Endothelial cell of umbilical vein (primary cell): Measurements from ENCODE around the gene RBM25. TPM values are rescaled to one million over a fixed set of nuclear protein-coding genes. Genes with fewer than 3 reads are reported as not detected.

Source experiments
- BruUV-seq: library from RNA; stranded (reverse); fragments of 400-500 nt; replicated peaks from 2 replicates; lab custom pipeline; 2021; lab: Mats Ljungman, UMichigan
- CTCF ChIA-PET: fragments of 300-600, 350-600 bp; sonication (Branson Sonifier 250); formaldehyde crosslinking; loops from one replicate; lab custom pipeline; 2021; ENCODE audit warnings: antibody characterized with exemption, inconsistent platforms; lab: Charles Lee
- POLR2A ChIA-PET: fragments of 300-600, 350-600 bp; sonication (Branson Sonifier 250); formaldehyde crosslinking; loops from one replicate; lab custom pipeline; 2021; ENCODE audit warnings: antibody characterized with exemption, inconsistent platforms; lab: Charles Lee
- DNase-seq: peaks from one replicate; pipeline ENCODE4 v3.0.0-alpha.2; 2011; ENCODE audit warnings: low read depth, low spot score
- FAIRE-seq: peaks from 2 replicates; lab custom pipeline; 2011; peaks lifted over from hg19 to GRCh38; lab: Jason Lieb, UNC
- H2AFZ ChIP-seq: 2 replicates; pipeline ENCODE4 v1.6.0; 2012; ENCODE audit warnings: low read depth, low read length, control low read depth, inconsistent platforms
- H3K27ac ChIP-seq: 2 replicates; pipeline ENCODE4 v1.5.1; 2011; ENCODE audit warnings: low read depth, mild to moderate bottlenecking, control low read depth, low read length, moderate library complexity; ENCODE audit not compliant: insufficient read depth
- H3K27me3 ChIP-seq, 2 experiments: 2 replicates each; pipeline versions ENCODE4 v1.6.0 to v1.6.1; 2011; ENCODE audit warnings: low read length in 2 of 2, mixed read lengths in 1 of 2; ENCODE audit not compliant: control insufficient read depth in 2 of 2, insufficient read depth in 2 of 2
- H3K36me3 ChIP-seq, 2 experiments: 2 replicates in 1 of 2; 3 replicates in 1 of 2; pipeline ENCODE4 v1.5.1; 2011; ENCODE audit warnings: low read length in 2 of 2, mild to moderate bottlenecking in 1 of 2, moderate library complexity in 1 of 2; ENCODE audit not compliant: control insufficient read depth in 2 of 2, insufficient read depth in 2 of 2; ENCODE audit errors: extremely low read depth in 1 of 2
- H3K4me1 ChIP-seq: 3 replicates; pipeline ENCODE4 v1.5.1; 2011; ENCODE audit warnings: mild to moderate bottlenecking, low read length; ENCODE audit not compliant: control insufficient read depth, insufficient read depth; ENCODE audit errors: extremely low read depth
- H3K4me2 ChIP-seq: 2 replicates; pipeline ENCODE4 v1.6.1; 2011; ENCODE audit warnings: low read length, control low read depth, mixed read lengths; ENCODE audit not compliant: insufficient read depth
- H3K4me3 ChIP-seq, 3 experiments: fragments of 200-600 bp in 1 of 3; sonication (generic), shearing (Covaris generic) in 1 of 3; replicated peaks in 1 of 3; 2 replicates each; pipeline ENCODE4 v1.5.1; 2011 to 2016; ENCODE audit warnings: control low read depth in 3 of 3, low read length in 3 of 3, mild to moderate bottlenecking in 2 of 3, inconsistent platforms in 1 of 3, low read depth in 1 of 3, moderate library complexity in 1 of 3; ENCODE audit not compliant: insufficient read depth in 1 of 3
- H3K79me2 ChIP-seq: 2 replicates; pipeline ENCODE4 v1.6.0; 2012; ENCODE audit warnings: low read length, inconsistent platforms; ENCODE audit not compliant: control insufficient read depth, insufficient read depth
- H3K9ac ChIP-seq: replicated peaks from 2 replicates; pipeline ENCODE3; 2011; ENCODE audit warnings: low read length, control low read depth; ENCODE audit not compliant: insufficient read depth; ENCODE audit errors: extremely low read depth
- H3K9me1 ChIP-seq: replicated peaks from 3 replicates; pipeline ENCODE4 v1.6.0; 2011; ENCODE audit warnings: mild to moderate bottlenecking, low read length; ENCODE audit not compliant: control insufficient read depth, insufficient read depth; ENCODE audit errors: extremely low read depth
- H3K9me3 ChIP-seq: replicated peaks from 2 replicates; pipeline ENCODE4 v1.5.1; 2012; ENCODE audit warnings: low read length, inconsistent platforms; ENCODE audit not compliant: control insufficient read depth, insufficient read depth
- H4K20me1 ChIP-seq: replicated peaks from 2 replicates; pipeline ENCODE3; 2011; ENCODE audit warnings: mild to moderate bottlenecking, low read length; ENCODE audit not compliant: control insufficient read depth, insufficient read depth; ENCODE audit errors: extremely low read depth
- CTCF ChIP-seq, 2 donors: IDR thresholded peaks; 1 replicate in 1 of 2; 2 replicates in 1 of 2; pipeline ENCODE4 v1.5.1; 2011; ENCODE audit warnings: low read length in 2 of 2, mild to moderate bottlenecking in 2 of 2, moderate library complexity in 2 of 2, control low read depth in 1 of 2, inconsistent platforms in 1 of 2, low read depth in 1 of 2; ENCODE audit not compliant: insufficient read depth in 1 of 2; ENCODE audit errors: extremely low read depth in 1 of 2
- EZH2 ChIP-seq: IDR thresholded peaks from 2 replicates; pipeline ENCODE4 v1.6.1; 2012; ENCODE audit warnings: borderline replicate concordance, low read depth, mild to moderate bottlenecking, moderate library complexity, low read length, inconsistent platforms; ENCODE audit not compliant: severe bottlenecking
- FOS ChIP-seq: IDR thresholded peaks from 2 replicates; pipeline ENCODE4 v1.6.1; 2011; ENCODE audit warnings: mild to moderate bottlenecking, low read length, moderate library complexity, borderline replicate concordance; ENCODE audit not compliant: insufficient read depth
- GATA2 ChIP-seq: IDR thresholded peaks from 2 replicates; pipeline ENCODE4 v1.7.0; 2011; ENCODE audit warnings: low read depth, mild to moderate bottlenecking, moderate library complexity, mixed read lengths, low read length; ENCODE audit not compliant: insufficient read length, insufficient read depth
- JUN ChIP-seq: IDR thresholded peaks from 2 replicates; pipeline ENCODE4 v1.6.1; 2011; ENCODE audit warnings: borderline replicate concordance, low read depth; ENCODE audit not compliant: insufficient read length, insufficient read depth
- MAX ChIP-seq: IDR thresholded peaks from 2 replicates; pipeline ENCODE4 v1.6.1; 2011; ENCODE audit not compliant: insufficient read depth, insufficient read length
- MYC ChIP-seq: IDR thresholded peaks from one replicate; pipeline ENCODE4 v1.6.1; 2011; ENCODE audit warnings: mild to moderate bottlenecking, low read depth, low read length
- POLR2A ChIP-seq: IDR thresholded peaks from 2 replicates; pipeline ENCODE4 v1.6.1; 2012; ENCODE audit warnings: low read depth, mild to moderate bottlenecking, control low read depth, low read length
- POLR2AphosphoS5 ChIP-seq: IDR thresholded peaks from 2 replicates; pipeline ENCODE4 v1.6.1; 2012; ENCODE audit warnings: low read depth, mild to moderate bottlenecking, control low read depth, low read length, moderate library complexity; ENCODE audit not compliant: insufficient read depth
- dilution Hi-C: fragments of 300-500 bp; cut with MboI; formaldehyde crosslinking; loops from one replicate; pipeline ENCODE4 v1.15.0; 2019; ENCODE audit warnings: low sequenced_read_pairs; ENCODE audit not compliant: extremely low pct_ligation_motif_present
- intact Hi-C: fragments of 100-400 bp; cut with micrococcal nuclease; formaldehyde crosslinking; loops from one replicate; pipeline ENCODE4 v1.10.0; 2022
- polyA plus RNA-seq, 4 experiments: library from polyadenylated mRNA; depleted of rRNA in 3 of 4; stranded (reverse) in 3 of 4; unstranded in 1 of 4; fragments of >200 nt; gene quantifications; 2 replicates each; pipeline versions ENCODE4 v1.2.1 to v1.2.3, GENCODE V29; 2011 to 2012; ENCODE audit warnings: missing spikeins in 1 of 4
- total RNA-seq: library from RNA; stranded (reverse); gene quantifications from 2 replicates; pipeline ENCODE4 v1.2.3, GENCODE V29; 2021

The RBM25 gene
- total and polyA plus RNA-seq, 2 donors (not counting 3 experiments of a cell fraction or from before 2014, with no cell fraction given) = 20.6 to 86.1 TPM

GRCh38 chr14:73168274-73168673 is 109.9 kb downstream of the RBM25 start:
- ChIA-PET CTCF (interaction anchor here (0.8 to 2.5 kb wide), 3 partner anchors 8 to 303 kb away, joined by 3 to 8 read pairs (median 3); no protein-coding TSS in a partner anchor), POLR2A (no interaction called here)
- Histone ChIP-seq H3K36me3 (peaks cover 11 to 15% of the 10 kb centered on the region in 2 experiments), H4K20me1 (no peaks in the 10 kb centered on the region), H3K4me3 (no peak overlapping the region), H3K4me2 (no peak overlapping the region), H3K4me1 (no peaks in the 10 kb centered on the region), H3K9me3 (no peaks in the 10 kb centered on the region), H3K9me1 (no peaks in the 10 kb centered on the region), H3K27ac (no peak overlapping the region), H3K79me2 (no peaks in the 10 kb centered on the region), H3K27me3 (no peaks in the 10 kb centered on the region), H3K9ac (no peak overlapping the region), H2AFZ (no peak overlapping the region)
- intact Hi-C loops = no loop called here
- dilution Hi-C loops = no loop called here
- no TSS peak for BruUV-seq
- DNase-seq (no peak), FAIRE-seq (no peak)
- TF ChIP-seq GATA2 (no peak), FOS (no peak), MYC (no peak), CTCF (IDR thresholded peaks at IDR 0.05; ENCODE audit: extremely low read depth in 1 of 2, insufficient read depth in 1 of 2, low read depth in 1 of 2, low read length in 2 of 2) (no peak), EZH2 (no peak), MAX (no peak), POLR2AphosphoS5 (no peak), JUN (no peak), POLR2A (no peak)
